ENCODE results near the gene CTDNEP1. TPM values are rescaled to one million over a fixed set of nuclear protein-coding genes. Genes with fewer than 3 reads are reported as not detected.
A peak's percentile ranks its signal among the peaks of the same experiment; 100 is the strongest.

CTDNEP1 gene
- total RNA-seq, 1 experiment from 2014 or later: 132 TPM

GRCh38 chr17:7224110-7224509, 27.4 kb downstream of the CTDNEP1 start:
- DNase-seq (ENCODE audit: low read depth, low spot score) (no peak), ATAC-seq (0 out of 2 replicates have a peak, but pooled peaks have one; percentile 2)
- BruUV-seq (replicated peaks): no TSS peak
- in situ Hi-C loops (cut with HindIII; ENCODE audit: low pct_unique_long_range_greater_than_20kb, low sequenced_read_pairs) (no loop called here), intact Hi-C loops (cut with micrococcal nuclease; ENCODE audit: unreplicated experiment) (no loop called here)
- no peak overlapping the region for H3K4me3 ChIP-seq (ENCODE audit: low read depth in 2 of 2, low read length in 2 of 2)
- POLR2A ChIA-PET: no interaction called here
- peaks cover 50% of the 10 kb centered on the region for H3K4me1 ChIP-seq (ENCODE audit: control insufficient read depth, insufficient read depth, low read length)
- H3K9me3 ChIP-seq (ENCODE audit: control insufficient read depth, insufficient read depth, low read depth, low read length): no peaks in the 10 kb centered on the region
- peak overlapping the region; percentile 57 for H3K27ac ChIP-seq (ENCODE audit: low read length)
- TF ChIP-seq CTCF (IDR thresholded peaks at IDR 0.05) (no peak), SIN3A (IDR thresholded peaks at IDR 0.05; ENCODE audit: borderline replicate concordance, insufficient read depth, low read depth, low read length) (no peak), REST (IDR thresholded peaks at IDR 0.05; ENCODE audit: insufficient read depth in 1 of 2, low read depth in 2 of 2, low read length in 1 of 2) (no peak), TCF7L2 (IDR thresholded peaks at IDR 0.05; ENCODE audit: low read depth, low read length) (no peak), POLR2AphosphoS5 (IDR thresholded peaks at IDR 0.05; ENCODE audit: low read depth, low read length) (0 out of 2 replicates have a peak, but pooled peaks have one; percentile 17)
- H3K27me3 ChIP-seq (ENCODE audit: control insufficient read depth, insufficient read depth, low read length): no peaks in the 10 kb centered on the region
- peaks cover 5% of the 10 kb centered on the region; the same call in 1 of the 2 replicates for H3K36me3 ChIP-seq (ENCODE audit: control insufficient read depth, insufficient read depth, low read length)
- CTCF ChIA-PET: no interaction called here

GRCh38 chr17:7223375-7223774, 28.2 kb downstream of the CTDNEP1 start:
- ATAC-seq: no peak
- Histone ChIP-seq H3K27ac (ENCODE audit: low read length) (peak overlapping the region; percentile 57), H3K4me1 (ENCODE audit: control insufficient read depth, insufficient read depth, low read length) (peaks cover 57% of the 10 kb centered on the region), H3K4me3 (ENCODE audit: low read depth in 2 of 2, low read length in 2 of 2) (no peak overlapping the region), H3K36me3 (ENCODE audit: control insufficient read depth, insufficient read depth, low read length) (peaks cover 5% of the 10 kb centered on the region; the same call in 1 of the 2 replicates), H3K27me3 (ENCODE audit: control insufficient read depth, insufficient read depth, low read length) (no peaks in the 10 kb centered on the region), H3K9me3 (ENCODE audit: control insufficient read depth, insufficient read depth, low read depth, low read length) (no peaks in the 10 kb centered on the region)
- BruUV-seq (replicated peaks): no TSS peak
- POLR2A ChIA-PET: no interaction called here
- CTCF ChIA-PET: interaction anchor here (0.5 kb wide), 1 partner anchor 411 kb away, joined by 3 read pairs; no protein-coding TSS in a partner anchor
- intact Hi-C loops (cut with micrococcal nuclease; ENCODE audit: unreplicated experiment) (no loop called here), in situ Hi-C loops (cut with HindIII; ENCODE audit: low pct_unique_long_range_greater_than_20kb, low sequenced_read_pairs) (no loop called here)
- no peak for DNase-seq (ENCODE audit: low read depth, low spot score)
- no peak for TF ChIP-seq TCF7L2 (IDR thresholded peaks at IDR 0.05; ENCODE audit: low read depth, low read length)
- no peak for TF ChIP-seq REST (IDR thresholded peaks at IDR 0.05; ENCODE audit: insufficient read depth in 1 of 2, low read depth in 2 of 2, low read length in 1 of 2)
- no peak for TF ChIP-seq CTCF (IDR thresholded peaks at IDR 0.05)
- no peak for TF ChIP-seq SIN3A (IDR thresholded peaks at IDR 0.05; ENCODE audit: borderline replicate concordance, insufficient read depth, low read depth, low read length)
- TF ChIP-seq POLR2AphosphoS5 (IDR thresholded peaks at IDR 0.05; ENCODE audit: low read depth, low read length): no peak
